ENCODE data around the gene ZNF473.
"Not testable (repeated sequence)": the region's sequence is repeated elsewhere in the genome, so short reads cannot be mapped to it uniquely, and the experiment has no call there.

- TF ChIP-seq CREB1 (CRISPR knock-in tag; IDR thresholded peaks at IDR 0.05; ENCODE audit: low read depth); REST (IDR thresholded peaks at IDR 0.05; ENCODE audit: unreplicated experiment); POLR2AphosphoS5 (IDR thresholded peaks at IDR 0.05; ENCODE audit: low read depth); EZH2 (IDR thresholded peaks at IDR 0.05; ENCODE audit: low read depth, unreplicated experiment); EZH2phosphoT487 (IDR thresholded peaks at IDR 0.05; ENCODE audit: unreplicated experiment); JUNB (IDR thresholded peaks at IDR 0.05; ENCODE audit: unreplicated experiment); ZNF114 (CRISPR knock-in tag; IDR thresholded peaks at IDR 0.05); ETS1 (IDR thresholded peaks at IDR 0.05); ZNF462 (CRISPR knock-in tag; IDR thresholded peaks at IDR 0.05): not testable (repeated sequence)
- TF ChIP-seq, protein P1, sequence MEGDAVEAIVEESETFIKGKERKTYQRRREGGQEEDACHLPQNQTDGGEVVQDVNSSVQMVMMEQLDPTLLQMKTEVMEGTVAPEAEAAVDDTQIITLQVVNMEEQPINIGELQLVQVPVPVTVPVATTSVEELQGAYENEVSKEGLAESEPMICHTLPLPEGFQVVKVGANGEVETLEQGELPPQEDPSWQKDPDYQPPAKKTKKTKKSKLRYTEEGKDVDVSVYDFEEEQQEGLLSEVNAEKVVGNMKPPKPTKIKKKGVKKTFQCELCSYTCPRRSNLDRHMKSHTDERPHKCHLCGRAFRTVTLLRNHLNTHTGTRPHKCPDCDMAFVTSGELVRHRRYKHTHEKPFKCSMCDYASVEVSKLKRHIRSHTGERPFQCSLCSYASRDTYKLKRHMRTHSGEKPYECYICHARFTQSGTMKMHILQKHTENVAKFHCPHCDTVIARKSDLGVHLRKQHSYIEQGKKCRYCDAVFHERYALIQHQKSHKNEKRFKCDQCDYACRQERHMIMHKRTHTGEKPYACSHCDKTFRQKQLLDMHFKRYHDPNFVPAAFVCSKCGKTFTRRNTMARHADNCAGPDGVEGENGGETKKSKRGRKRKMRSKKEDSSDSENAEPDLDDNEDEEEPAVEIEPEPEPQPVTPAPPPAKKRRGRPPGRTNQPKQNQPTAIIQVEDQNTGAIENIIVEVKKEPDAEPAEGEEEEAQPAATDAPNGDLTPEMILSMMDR (conservative IDR thresholded peaks at IDR 0.05; ENCODE audit: low read depth in 2 of 2), result not testable (repeated sequence)
These were observed 75.1 kb downstream of the ZNF473 start for GRCh38 chr19:50100946-50101345.
